DND-41 (cell line): ENCODE results near the gene RGL4.

Source experiments
- EZH2 ChIP-seq: IDR thresholded peaks from 3 replicates; pipeline ENCODE4 v1.6.1; 2012; ENCODE audit warnings: borderline replicate concordance, low read depth, mild to moderate bottlenecking, moderate library complexity, low read length, inconsistent platforms; ENCODE audit not compliant: severe bottlenecking
- TF ChIP-seq, protein P1 (sequence below): IDR thresholded peaks from 2 replicates; pipeline ENCODE4 v1.5.1; 2012; ENCODE audit warnings: borderline replicate concordance, low read length, moderate library complexity, mild to moderate bottlenecking; ENCODE audit not compliant: poor library complexity, severe bottlenecking; ENCODE audit errors: extremely low read depth

DNA sequence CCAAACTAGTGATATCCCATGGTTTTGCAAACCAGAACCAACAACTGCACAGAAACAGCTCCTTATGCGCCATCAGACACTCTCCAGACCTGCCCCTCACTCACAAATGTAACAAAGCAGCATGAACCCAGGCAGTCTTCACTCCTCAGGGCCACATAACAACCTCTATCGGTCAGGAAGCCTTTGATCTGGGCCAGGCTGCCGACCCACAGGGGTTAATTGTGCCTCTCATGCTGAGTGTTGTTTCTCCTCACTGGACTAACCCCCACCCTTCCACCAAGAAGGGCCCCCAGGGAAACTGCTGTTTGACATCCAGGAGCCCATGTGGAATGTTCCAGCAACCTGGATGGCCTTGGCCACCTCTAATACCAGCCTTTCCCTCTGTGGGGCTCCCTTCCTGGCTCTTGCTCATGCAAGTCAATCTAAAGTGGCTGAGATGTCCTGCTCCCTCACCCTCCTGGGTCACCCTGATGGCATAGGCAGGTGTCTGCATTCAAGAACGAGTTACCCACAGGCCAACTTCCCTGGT, 7.9 kb upstream of the RGL4 start:
- TF ChIP-seq, protein P1, sequence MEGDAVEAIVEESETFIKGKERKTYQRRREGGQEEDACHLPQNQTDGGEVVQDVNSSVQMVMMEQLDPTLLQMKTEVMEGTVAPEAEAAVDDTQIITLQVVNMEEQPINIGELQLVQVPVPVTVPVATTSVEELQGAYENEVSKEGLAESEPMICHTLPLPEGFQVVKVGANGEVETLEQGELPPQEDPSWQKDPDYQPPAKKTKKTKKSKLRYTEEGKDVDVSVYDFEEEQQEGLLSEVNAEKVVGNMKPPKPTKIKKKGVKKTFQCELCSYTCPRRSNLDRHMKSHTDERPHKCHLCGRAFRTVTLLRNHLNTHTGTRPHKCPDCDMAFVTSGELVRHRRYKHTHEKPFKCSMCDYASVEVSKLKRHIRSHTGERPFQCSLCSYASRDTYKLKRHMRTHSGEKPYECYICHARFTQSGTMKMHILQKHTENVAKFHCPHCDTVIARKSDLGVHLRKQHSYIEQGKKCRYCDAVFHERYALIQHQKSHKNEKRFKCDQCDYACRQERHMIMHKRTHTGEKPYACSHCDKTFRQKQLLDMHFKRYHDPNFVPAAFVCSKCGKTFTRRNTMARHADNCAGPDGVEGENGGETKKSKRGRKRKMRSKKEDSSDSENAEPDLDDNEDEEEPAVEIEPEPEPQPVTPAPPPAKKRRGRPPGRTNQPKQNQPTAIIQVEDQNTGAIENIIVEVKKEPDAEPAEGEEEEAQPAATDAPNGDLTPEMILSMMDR = no peak
- TF ChIP-seq EZH2 = no peak
